Measurements from ENCODE around the gene ACACB. TPM values are rescaled to one million over a fixed set of nuclear protein-coding genes. Genes with fewer than 3 reads are reported as not detected.

Gene ACACB
- total RNA-seq, 1 donor from 2014 or later = 130 TPM

DNA sequence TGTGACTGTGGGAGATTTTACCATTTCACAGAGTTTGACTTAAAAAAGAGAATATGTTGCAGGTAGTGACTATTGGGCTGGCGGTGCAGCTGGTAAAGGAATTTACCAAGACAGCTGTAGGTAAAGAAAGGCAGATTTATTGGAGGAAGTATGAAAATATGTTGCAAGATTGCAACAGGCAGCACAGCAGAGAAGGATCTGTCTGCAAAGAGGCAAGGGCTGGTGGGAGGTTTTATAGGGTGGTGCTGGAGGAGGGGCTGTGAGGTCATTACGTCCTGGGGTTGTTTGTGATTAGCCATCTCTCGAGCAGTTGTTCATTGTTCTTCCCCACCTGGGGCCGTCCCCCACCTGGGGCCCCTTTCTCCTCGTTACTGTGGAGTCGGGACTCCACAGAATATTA is 62.1 kb downstream of the ACACB start:
- Histone ChIP-seq H3K4me3 (no peak overlapping the region), H3K9me3 (no peaks in the 10 kb centered on the region), H3K4me1 (no peaks in the 10 kb centered on the region), H3K36me3 (peaks cover 3 to 50% of the 10 kb centered on the region in 2 donors), H3K27ac (no peak overlapping the region), H3K27me3 (no peaks in the 10 kb centered on the region)
- DNase-seq (ENCODE audit: extremely low spot score in 2 of 2) = no peak
- intact Hi-C loops (cut with DNase I) = no loop called here
- TF ChIP-seq CTCF (IDR thresholded peaks at IDR 0.05) = no peak
- TF ChIP-seq POLR2A (IDR thresholded peaks at IDR 0.05) = no peak
- TF ChIP-seq POLR2AphosphoS5 (IDR thresholded peaks at IDR 0.05; ENCODE audit: insufficient read depth in 1 of 2, low read depth in 1 of 2) = no peak

- Histone ChIP-seq H3K36me3 (peaks cover 0 to 38% of the 10 kb centered on the region in 2 donors), H3K9me3 (no peaks in the 10 kb centered on the region), H3K27me3 (no peaks in the 10 kb centered on the region), H3K4me1 (no peaks in the 10 kb centered on the region), H3K4me3 (no peak overlapping the region), H3K27ac (no peak overlapping the region)
- intact Hi-C loops (cut with DNase I) = no loop called here
- no peak for TF ChIP-seq POLR2A (IDR thresholded peaks at IDR 0.05)
- no peak for TF ChIP-seq POLR2AphosphoS5 (IDR thresholded peaks at IDR 0.05; ENCODE audit: insufficient read depth in 1 of 2, low read depth in 1 of 2)
- no peak for TF ChIP-seq CTCF (IDR thresholded peaks at IDR 0.05)
- no peak for DNase-seq (ENCODE audit: extremely low spot score in 2 of 2)
Measured at GRCh38 chr12:109179927-109180326, 63.5 kb downstream of the ACACB start.

DNA sequence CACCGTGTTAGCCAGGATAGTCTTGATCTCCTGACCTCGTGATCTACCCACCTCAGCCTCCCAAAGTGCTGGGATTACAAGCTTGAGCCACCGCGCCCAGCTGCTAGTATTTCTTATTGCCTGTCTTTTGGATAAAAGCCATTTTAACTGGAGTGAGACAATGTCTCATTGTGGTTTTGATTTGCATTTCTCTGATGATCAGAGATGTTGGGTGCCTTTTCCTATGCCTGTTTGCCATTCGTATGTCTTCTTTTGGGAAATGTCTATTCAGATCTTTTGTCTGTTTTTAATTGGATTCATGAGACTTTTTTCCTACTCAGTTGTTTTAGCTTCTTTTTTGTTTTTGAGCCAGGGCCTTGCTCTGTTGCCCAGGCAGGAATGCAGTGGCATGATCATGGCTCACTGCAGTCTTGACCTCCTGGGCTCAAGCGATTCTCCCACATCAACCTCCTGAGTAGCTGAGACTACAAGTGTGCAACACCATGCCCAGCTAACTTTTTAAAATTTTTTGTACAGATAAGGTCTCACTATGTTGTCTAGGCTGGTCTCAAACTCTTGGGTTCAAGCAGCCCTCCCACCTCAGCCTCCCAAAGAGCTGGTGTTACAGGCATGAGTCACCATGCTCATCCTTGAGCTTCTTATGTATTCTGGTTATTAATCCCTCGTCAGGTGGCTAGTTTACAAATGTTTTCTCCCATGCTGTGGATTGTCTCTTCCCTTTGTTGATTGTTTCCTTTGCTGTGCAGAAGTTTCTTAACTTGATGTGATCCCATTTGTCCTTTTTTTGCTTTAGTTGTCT is 65.9 kb downstream of the ACACB start:
- Histone ChIP-seq H3K27me3 (no peaks in the 10 kb centered on the region), H3K9me3 (no peaks in the 10 kb centered on the region), H3K4me3 (no peak overlapping the region), H3K4me1 (no peaks in the 10 kb centered on the region), H3K36me3 (peaks cover 0 to 61% of the 10 kb centered on the region in 2 donors), H3K27ac (no peak overlapping the region)
- DNase-seq (ENCODE audit: extremely low spot score in 2 of 2) = no peak
- intact Hi-C loops (cut with DNase I) = no loop called here
- TF ChIP-seq POLR2AphosphoS5 (IDR thresholded peaks at IDR 0.05; ENCODE audit: insufficient read depth in 1 of 2, low read depth in 1 of 2) (no peak), CTCF (IDR thresholded peaks at IDR 0.05) (no peak), POLR2A (IDR thresholded peaks at IDR 0.05) (no peak)

DNA sequence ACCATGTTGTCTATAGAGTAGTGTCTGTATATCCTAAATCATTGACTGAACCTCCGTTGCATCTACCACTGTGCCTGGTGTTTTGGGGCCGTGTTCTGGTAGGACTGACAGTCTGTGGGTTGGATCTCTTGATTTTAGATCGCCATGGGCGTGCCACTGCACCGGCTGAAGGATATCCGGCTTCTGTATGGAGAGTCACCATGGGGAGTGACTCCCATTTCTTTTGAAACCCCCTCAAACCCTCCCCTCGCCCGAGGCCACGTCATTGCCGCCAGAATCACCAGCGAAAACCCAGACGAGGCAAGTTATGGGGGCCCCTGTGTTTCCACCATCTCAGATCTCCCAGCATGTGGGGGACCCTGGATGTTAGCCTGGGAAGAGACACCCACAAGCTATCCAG is 69.1 kb downstream of the ACACB start:
- peaks cover 0 to 68% of the 10 kb centered on the region in 2 donors for H3K36me3 ChIP-seq
- intact Hi-C loops (cut with DNase I) = no loop called here
- TF ChIP-seq CTCF (IDR thresholded peaks at IDR 0.05) = no peak
- TF ChIP-seq POLR2AphosphoS5 (IDR thresholded peaks at IDR 0.05; ENCODE audit: insufficient read depth in 1 of 2, low read depth in 1 of 2) = no peak
- no peak for TF ChIP-seq POLR2A (IDR thresholded peaks at IDR 0.05)
- no peak for DNase-seq (ENCODE audit: extremely low spot score in 2 of 2)
- H3K9me3 ChIP-seq = no peaks in the 10 kb centered on the region
- H3K27me3 ChIP-seq = no peaks in the 10 kb centered on the region
- H3K4me3 ChIP-seq = no peak overlapping the region
- no peaks in the 10 kb centered on the region for H3K4me1 ChIP-seq
- H3K27ac ChIP-seq = no peak overlapping the region

- Histone ChIP-seq H3K36me3 (peaks cover 0 to 72% of the 10 kb centered on the region in 2 donors), H3K27ac (no peak overlapping the region), H3K9me3 (no peaks in the 10 kb centered on the region), H3K4me1 (no peaks in the 10 kb centered on the region), H3K27me3 (no peaks in the 10 kb centered on the region), H3K4me3 (no peak overlapping the region)
- intact Hi-C loops (cut with DNase I) = no loop called here
- no peak for DNase-seq (ENCODE audit: extremely low spot score in 2 of 2)
- TF ChIP-seq POLR2AphosphoS5 (IDR thresholded peaks at IDR 0.05; ENCODE audit: insufficient read depth in 1 of 2, low read depth in 1 of 2) (no peak), POLR2A (IDR thresholded peaks at IDR 0.05) (no peak), CTCF (IDR thresholded peaks at IDR 0.05) (no peak)
Measured at GRCh38 chr12:109186993-109187653, 70.7 kb downstream of the ACACB start.

Measured in vagina (tissue), 2 donors.